Liver (tissue), 3 donors: ENCODE results near the gene CRB2.
"Not testable (repeated sequence)": the region's sequence is repeated elsewhere in the genome, so short reads cannot be mapped to it uniquely, and the experiment has no call there.

Experiments
- FOXA1 ChIP-seq: IDR thresholded peaks from 2 replicates; pipeline ENCODE4 v1.6.1; 2016; ENCODE audit warnings: antibody characterized with exemption
- GABPA ChIP-seq, 2 donors: IDR thresholded peaks in 1 of 2; conservative IDR thresholded peaks in 1 of 2; 2 replicates each; pipeline ENCODE4 v1.6.1; 2016; ENCODE audit warnings: antibody characterized with exemption in 2 of 2, mild to moderate bottlenecking in 1 of 2, moderate library complexity in 1 of 2
- HNF4G ChIP-seq: IDR thresholded peaks from 2 replicates; pipeline ENCODE4 v1.6.1; 2016; ENCODE audit warnings: antibody characterized with exemption
- RAD21 ChIP-seq, 2 donors: IDR thresholded peaks; 2 replicates each; pipeline ENCODE4 v1.6.1; 2016; ENCODE audit warnings: antibody characterized with exemption in 2 of 2, mild to moderate bottlenecking in 2 of 2
- RXRA ChIP-seq, 2 donors: IDR thresholded peaks; 2 replicates each; pipeline ENCODE4 v1.6.1; 2017 to 2018; ENCODE audit warnings: antibody characterized with exemption in 2 of 2, mild to moderate bottlenecking in 1 of 2
- SP1 ChIP-seq: IDR thresholded peaks from 2 replicates; pipeline ENCODE4 v1.6.1; 2018; ENCODE audit warnings: antibody characterized with exemption, mild to moderate bottlenecking
- TAF1 ChIP-seq: conservative IDR thresholded peaks from 2 replicates; pipeline ENCODE4 v1.6.1; 2016; ENCODE audit warnings: antibody characterized with exemption, mild to moderate bottlenecking
- TF ChIP-seq, protein P1 (sequence below): IDR thresholded peaks from 2 replicates; pipeline ENCODE4 v1.6.1; 2016; ENCODE audit warnings: antibody characterized with exemption, mild to moderate bottlenecking
- TF ChIP-seq, protein P2 (sequence below): fragments of 150-350 bp; IDR thresholded peaks from 2 replicates; pipeline ENCODE4 v1.5.1; 2017; ENCODE audit warnings: improper control_type of control experiment, low read depth, low read length; ENCODE audit not compliant: missing input control
- donor health status: healthy.
- donor health status: healthy.

DNA sequence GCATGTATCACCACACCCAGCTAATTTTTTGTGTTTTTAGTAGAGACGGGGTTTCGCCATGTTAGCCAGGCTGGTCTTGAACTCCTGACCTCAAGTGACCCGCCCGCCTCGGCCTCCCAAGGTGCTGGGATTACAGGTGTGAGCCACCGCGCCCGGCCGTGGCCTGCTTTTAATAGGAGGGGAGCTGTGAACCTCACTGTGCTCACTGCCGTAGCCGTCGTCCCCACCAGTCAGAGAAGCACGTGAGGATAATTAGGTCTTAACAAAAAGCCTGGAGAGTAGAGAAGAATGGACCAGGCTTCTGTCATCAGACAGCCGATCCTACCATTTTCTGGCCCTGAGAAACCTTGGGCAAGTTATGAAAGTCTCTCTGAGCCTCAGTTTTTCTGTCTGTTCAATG is 42.9 kb downstream of the CRB2 start:
- TF ChIP-seq FOXA1; RXRA (IDR thresholded peaks at IDR 0.05); SP1; RAD21 (IDR thresholded peaks at IDR 0.05); TAF1; HNF4G; GABPA (IDR thresholded peaks at IDR 0.05 in 1 of 2, conservative IDR thresholded peaks at IDR 0.05 in 1 of 2): not testable (repeated sequence)
- TF ChIP-seq, protein P1, sequence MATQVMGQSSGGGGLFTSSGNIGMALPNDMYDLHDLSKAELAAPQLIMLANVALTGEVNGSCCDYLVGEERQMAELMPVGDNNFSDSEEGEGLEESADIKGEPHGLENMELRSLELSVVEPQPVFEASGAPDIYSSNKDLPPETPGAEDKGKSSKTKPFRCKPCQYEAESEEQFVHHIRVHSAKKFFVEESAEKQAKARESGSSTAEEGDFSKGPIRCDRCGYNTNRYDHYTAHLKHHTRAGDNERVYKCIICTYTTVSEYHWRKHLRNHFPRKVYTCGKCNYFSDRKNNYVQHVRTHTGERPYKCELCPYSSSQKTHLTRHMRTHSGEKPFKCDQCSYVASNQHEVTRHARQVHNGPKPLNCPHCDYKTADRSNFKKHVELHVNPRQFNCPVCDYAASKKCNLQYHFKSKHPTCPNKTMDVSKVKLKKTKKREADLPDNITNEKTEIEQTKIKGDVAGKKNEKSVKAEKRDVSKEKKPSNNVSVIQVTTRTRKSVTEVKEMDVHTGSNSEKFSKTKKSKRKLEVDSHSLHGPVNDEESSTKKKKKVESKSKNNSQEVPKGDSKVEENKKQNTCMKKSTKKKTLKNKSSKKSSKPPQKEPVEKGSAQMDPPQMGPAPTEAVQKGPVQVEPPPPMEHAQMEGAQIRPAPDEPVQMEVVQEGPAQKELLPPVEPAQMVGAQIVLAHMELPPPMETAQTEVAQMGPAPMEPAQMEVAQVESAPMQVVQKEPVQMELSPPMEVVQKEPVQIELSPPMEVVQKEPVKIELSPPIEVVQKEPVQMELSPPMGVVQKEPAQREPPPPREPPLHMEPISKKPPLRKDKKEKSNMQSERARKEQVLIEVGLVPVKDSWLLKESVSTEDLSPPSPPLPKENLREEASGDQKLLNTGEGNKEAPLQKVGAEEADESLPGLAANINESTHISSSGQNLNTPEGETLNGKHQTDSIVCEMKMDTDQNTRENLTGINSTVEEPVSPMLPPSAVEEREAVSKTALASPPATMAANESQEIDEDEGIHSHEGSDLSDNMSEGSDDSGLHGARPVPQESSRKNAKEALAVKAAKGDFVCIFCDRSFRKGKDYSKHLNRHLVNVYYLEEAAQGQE, result not testable (repeated sequence)
- TF ChIP-seq, protein P2, sequence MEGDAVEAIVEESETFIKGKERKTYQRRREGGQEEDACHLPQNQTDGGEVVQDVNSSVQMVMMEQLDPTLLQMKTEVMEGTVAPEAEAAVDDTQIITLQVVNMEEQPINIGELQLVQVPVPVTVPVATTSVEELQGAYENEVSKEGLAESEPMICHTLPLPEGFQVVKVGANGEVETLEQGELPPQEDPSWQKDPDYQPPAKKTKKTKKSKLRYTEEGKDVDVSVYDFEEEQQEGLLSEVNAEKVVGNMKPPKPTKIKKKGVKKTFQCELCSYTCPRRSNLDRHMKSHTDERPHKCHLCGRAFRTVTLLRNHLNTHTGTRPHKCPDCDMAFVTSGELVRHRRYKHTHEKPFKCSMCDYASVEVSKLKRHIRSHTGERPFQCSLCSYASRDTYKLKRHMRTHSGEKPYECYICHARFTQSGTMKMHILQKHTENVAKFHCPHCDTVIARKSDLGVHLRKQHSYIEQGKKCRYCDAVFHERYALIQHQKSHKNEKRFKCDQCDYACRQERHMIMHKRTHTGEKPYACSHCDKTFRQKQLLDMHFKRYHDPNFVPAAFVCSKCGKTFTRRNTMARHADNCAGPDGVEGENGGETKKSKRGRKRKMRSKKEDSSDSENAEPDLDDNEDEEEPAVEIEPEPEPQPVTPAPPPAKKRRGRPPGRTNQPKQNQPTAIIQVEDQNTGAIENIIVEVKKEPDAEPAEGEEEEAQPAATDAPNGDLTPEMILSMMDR, result not testable (repeated sequence)
